SH-SY5Y (cell line): Measurements from ENCODE around the gene HOXD1.

Experiments used
- GATA2 ChIP-seq: IDR thresholded peaks from 2 replicates; pipeline ENCODE4 v1.6.1; 2011; ENCODE audit warnings: mild to moderate bottlenecking, low read depth, low read length
- GATA3 ChIP-seq: IDR thresholded peaks from 2 replicates; pipeline ENCODE4 v1.6.1; 2011; ENCODE audit warnings: low read depth, mild to moderate bottlenecking, low read length, moderate library complexity

- TF ChIP-seq GATA2, result no peak
- no peak for TF ChIP-seq GATA3
Observed at GRCh38 chr2:176149939-176150583, 38.4 kb upstream of the HOXD1 start.
